Measurements from ENCODE around the gene PGLYRP2. TPM values are rescaled to one million over a fixed set of nuclear protein-coding genes. Genes with fewer than 3 reads are reported as not detected.

Gene PGLYRP2
- total and polyA plus RNA-seq, 7 experiments from 2014 or later: 0.21 to 0.65 (median 0.49) TPM; not detected in 2

- Mint-ChIP-seq H3K9me3 (peaks cover 0 to 6% (median 0%) of the 10 kb centered on the region in 11 donors), H3K27me3 (no peaks in the 10 kb centered on the region), H3K4me1 (peaks cover 18 to 40% (median 29%) of the 10 kb centered on the region in 7 donors), H3K27ac (peak overlapping the region in 1 of 9 donors; percentile 36), H3K36me3 (peaks cover 13 to 35% (median 28%) of the 10 kb centered on the region in 5 donors), H3K4me3 (no peak overlapping the region)
- H3K27me3 ChIP-seq (ENCODE audit: control insufficient read depth in 2 of 2, insufficient read depth in 2 of 2, low read length in 2 of 2): no peaks in the 10 kb centered on the region
- intact Hi-C loops (cut with micrococcal nuclease): no loop called here
- peaks cover 5 to 51% (median 9%) of the 10 kb centered on the region in 3 experiments for H3K36me3 ChIP-seq (ENCODE audit: control insufficient read depth in 2 of 3, insufficient read depth in 3 of 3, low read length in 3 of 3)
- ChIA-PET CTCF (interaction anchor here (0.7 to 10.2 kb wide), 4 partner anchors 11 to 244 kb away, joined by 3 to 182 read pairs (median 12); no protein-coding TSS in a partner anchor), POLR2A (interaction anchor here (0.8 to 6.9 kb wide), 4 partner anchors 13 to 132 kb away, joined by 3 to 128 read pairs (median 4); partner anchors contain the start of gene WIZ)
- H3K27ac ChIP-seq (ENCODE audit: low read depth, low read length): no peak overlapping the region
- H3K9me3 ChIP-seq (ENCODE audit: control insufficient read depth in 2 of 3, low read length in 3 of 3): no peaks in the 10 kb centered on the region
- no peak overlapping the region for H3K4me3 ChIP-seq (ENCODE audit: low read length)
- no peak for ATAC-seq
- no peak for DNase-seq
- peaks cover 17 to 20% of the 10 kb centered on the region in 2 donors for H3K4me1 ChIP-seq (ENCODE audit: control insufficient read depth in 2 of 2, insufficient read depth in 2 of 2, low read length in 2 of 2)
These were observed 57.5 kb downstream of the PGLYRP2 start for GRCh38 chr19:15421721-15422260.

GRCh38 chr19:15421136-15421695 is 58.1 kb downstream of the PGLYRP2 start:
- POLR2A ChIA-PET: interaction anchor here (0.6 to 6.9 kb wide), 9 partner anchors 11 to 132 kb away, joined by 3 to 128 read pairs (median 17); partner anchors contain the start of genes AKAP8, RASAL3 and WIZ
- intact Hi-C loops (cut with micrococcal nuclease): no loop called here

GRCh38 chr19:15419413-15420025 is 59.8 kb downstream of the PGLYRP2 start:
- Histone ChIP-seq H3K9me3 (ENCODE audit: control insufficient read depth in 2 of 3, low read length in 3 of 3) (no peaks in the 10 kb centered on the region), H3K4me1 (ENCODE audit: control insufficient read depth in 2 of 2, insufficient read depth in 2 of 2, low read length in 2 of 2) (peaks cover 23 to 25% of the 10 kb centered on the region in 2 donors), H3K27ac (ENCODE audit: low read depth, low read length) (peak overlapping the region; percentile 28), H3K4me3 (ENCODE audit: low read length) (no peak overlapping the region), H3K36me3 (ENCODE audit: control insufficient read depth in 2 of 3, insufficient read depth in 3 of 3, low read length in 3 of 3) (peaks cover 5 to 33% (median 9%) of the 10 kb centered on the region in 3 experiments), H3K27me3 (ENCODE audit: control insufficient read depth in 2 of 2, insufficient read depth in 2 of 2, low read length in 2 of 2) (no peaks in the 10 kb centered on the region)
- intact Hi-C loops (cut with micrococcal nuclease): loop anchor here (1.0 to 2.0 kb wide), 16 partner anchors 13 to 417 kb away; partner anchors contain the start of genes AKAP8 (in 2 of the 2) and RASAL3 (in 1 of the 2)
- ChIA-PET POLR2A (interaction anchor here (0.6 to 6.9 kb wide), 25 partner anchors 9 to 657 kb away, joined by 3 to 128 read pairs (median 5); partner anchors contain the start of genes AKAP8, BRD4, RASAL3 and TPM4), CTCF (interaction anchor here (0.6 to 10.2 kb wide), 25 partner anchors 10 to 915 kb away, joined by 3 to 182 read pairs (median 7); partner anchors contain the start of genes AKAP8 and RASAL3)
- no peaks in the 10 kb centered on the region for H3K27me3 Mint-ChIP-seq
- DNase-seq (no peak), ATAC-seq (no peak)
- peaks cover 0 to 6% (median 0%) of the 10 kb centered on the region in 11 donors for H3K9me3 Mint-ChIP-seq
- H3K4me1 Mint-ChIP-seq: peaks cover 29 to 51% (median 40%) of the 10 kb centered on the region in 7 donors
- H3K4me3 Mint-ChIP-seq: peak overlapping the region; percentile 92 to 100 (median 99)
- peak overlapping the region in 8 of 9 donors; percentile 28 to 97 (median 96) for H3K27ac Mint-ChIP-seq
- H3K36me3 Mint-ChIP-seq: peaks cover 13 to 26% (median 21%) of the 10 kb centered on the region in 5 donors

More at GRCh38 chr19:15421136-15421695, 58.1 kb downstream of the PGLYRP2 start:
- H3K4me1 Mint-ChIP-seq: peaks cover 24 to 40% (median 35%) of the 10 kb centered on the region in 7 donors
- peaks cover 0 to 6% (median 0%) of the 10 kb centered on the region in 11 donors for H3K9me3 Mint-ChIP-seq
- Histone ChIP-seq H3K9me3 (ENCODE audit: control insufficient read depth in 2 of 3, low read length in 3 of 3) (no peaks in the 10 kb centered on the region), H3K36me3 (ENCODE audit: control insufficient read depth in 2 of 3, insufficient read depth in 3 of 3, low read length in 3 of 3) (peaks cover 5 to 47% (median 9%) of the 10 kb centered on the region in 3 experiments), H3K27ac (ENCODE audit: low read depth, low read length) (no peak overlapping the region), H3K27me3 (ENCODE audit: control insufficient read depth in 2 of 2, insufficient read depth in 2 of 2, low read length in 2 of 2) (no peaks in the 10 kb centered on the region), H3K4me1 (ENCODE audit: control insufficient read depth in 2 of 2, insufficient read depth in 2 of 2, low read length in 2 of 2) (peaks cover 23 to 25% of the 10 kb centered on the region in 2 donors), H3K4me3 (ENCODE audit: low read length) (no peak overlapping the region)
- no peak overlapping the region for H3K27ac Mint-ChIP-seq
- peaks cover 13 to 29% (median 24%) of the 10 kb centered on the region in 5 donors for H3K36me3 Mint-ChIP-seq
- no peak for ATAC-seq
- no peak overlapping the region for H3K4me3 Mint-ChIP-seq
- CTCF ChIA-PET: interaction anchor here (0.7 to 10.2 kb wide), 7 partner anchors 10 to 244 kb away, joined by 3 to 182 read pairs (median 5); partner anchors contain the start of gene RASAL3
- no peaks in the 10 kb centered on the region for H3K27me3 Mint-ChIP-seq
- DNase-seq: no peak

Small RNAs within 50 kb of the gene (microRNA-seq; reads per million reads assigned to microRNA genes)
- not detected for gene MIR1470 (ENCODE audit: borderline microRNAs expressed)

Other genes with a start within 250 kb of the PGLYRP2 start
- under 1 TPM in 2 of 5 experiments, not detected in 3; 0.32 to 0.42 TPM for gene EPHX3, start 247.1 kb downstream of the PGLYRP2 start, total RNA-seq
- not detected for gene EPHX3, start 247.1 kb downstream of the PGLYRP2 start, polyA plus RNA-seq
- 100 to 1,000 TPM; 104 to 168 (median 128) TPM for gene BRD4, start 147.0 kb downstream of the PGLYRP2 start, total RNA-seq
- 10 to 100 TPM; 10.5 to 19.8 TPM for gene BRD4, start 147.0 kb downstream of the PGLYRP2 start, polyA plus RNA-seq
- 10 to 100 TPM; 60.0 to 81.2 (median 80.2) TPM for gene AKAP8, start 99.7 kb downstream of the PGLYRP2 start, total RNA-seq
- gene AKAP8, start 99.7 kb downstream of the PGLYRP2 start, polyA plus RNA-seq: 10 to 100 TPM; 11.9 to 21.1 TPM
- 100 to 1,000 TPM in 4 of 5 experiments, 10 to 100 TPM in 1; 81.2 to 208 (median 146) TPM for gene AKAP8L, start 60.5 kb downstream of the PGLYRP2 start, total RNA-seq
- 10 to 100 TPM; 39.9 to 92.9 TPM for gene AKAP8L, start 60.5 kb downstream of the PGLYRP2 start, polyA plus RNA-seq
- 10 to 100 TPM; 20.1 to 34.9 (median 24.8) TPM for gene WIZ, start 29.5 kb downstream of the PGLYRP2 start, total RNA-seq
- gene WIZ, start 29.5 kb downstream of the PGLYRP2 start, polyA plus RNA-seq: 1 to 10 TPM in 1 of 2 donors, under 1 TPM in 1; 0.91 to 1.6 TPM
- gene RASAL3, start 15.0 kb downstream of the PGLYRP2 start, total RNA-seq: 100 to 1,000 TPM; 138 to 214 (median 159) TPM
- 100 to 1,000 TPM in 1 of 2 donors, 10 to 100 TPM in 1; 38.5 to 120 TPM for gene RASAL3, start 15.0 kb downstream of the PGLYRP2 start, polyA plus RNA-seq
- gene CYP4F22, start 29.0 kb upstream of the PGLYRP2 start, total RNA-seq: 1 to 10 TPM in 1 of 5 experiments, under 1 TPM in 3, not detected in 1; 0.24 to 3.6 (median 0.28) TPM
- gene CYP4F22, start 29.0 kb upstream of the PGLYRP2 start, polyA plus RNA-seq: under 1 TPM in 1 of 2 donors, not detected in 1; 0.15 TPM
- not detected for gene CYP4F8, start 135.7 kb upstream of the PGLYRP2 start, total RNA-seq
- not detected for gene CYP4F8, start 135.7 kb upstream of the PGLYRP2 start, polyA plus RNA-seq
- under 1 TPM in 2 of 5 experiments, not detected in 3; 0.34 to 0.81 TPM for gene CYP4F3, start 161.4 kb upstream of the PGLYRP2 start, total RNA-seq
- gene CYP4F3, start 161.4 kb upstream of the PGLYRP2 start, polyA plus RNA-seq: not detected
- 1 to 10 TPM in 2 of 5 experiments, under 1 TPM in 2, not detected in 1; 0.50 to 1.6 (median 0.96) TPM for gene CYP4F12, start 193.6 kb upstream of the PGLYRP2 start, total RNA-seq
- not detected for gene CYP4F12, start 193.6 kb upstream of the PGLYRP2 start, polyA plus RNA-seq
- gene OR10H2, start 248.5 kb upstream of the PGLYRP2 start, total RNA-seq: not detected
- gene OR10H2, start 248.5 kb upstream of the PGLYRP2 start, polyA plus RNA-seq: not detected

Measured in naive thymus-derived CD4-positive, alpha-beta T cell (primary cell).